DND-41 (cell line): ENCODE measurements around the gene SYNGR3.

Experiments
- ATAC-seq: fragments of 200-7000 bp; cut with Tn5 transposase; 3 replicates; pipeline ENCODE4 v1.9.1; 2021; ENCODE audit warnings: low read depth; ENCODE audit not compliant: insufficient read depth
- DNase-seq: peaks from one replicate; pipeline ENCODE4 v3.0.0-alpha.2; 2020
- H2AFZ ChIP-seq: 2 replicates; pipeline ENCODE4 v1.6.0; 2012; ENCODE audit warnings: low read depth, low read length
- H3K27ac ChIP-seq: 2 replicates; pipeline ENCODE4 v1.5.1; 2012; ENCODE audit warnings: low read length, inconsistent platforms
- H3K27me3 ChIP-seq: fragments of 200-600 bp; sonication (generic); 2 replicates; pipeline ENCODE4 v1.6.0; 2012; ENCODE audit warnings: low read length, mild to moderate bottlenecking, inconsistent platforms; ENCODE audit not compliant: insufficient read depth, poor library complexity
- H3K36me3 ChIP-seq: 2 replicates; pipeline ENCODE4 v1.5.1; 2012; ENCODE audit warnings: low read length, inconsistent platforms; ENCODE audit not compliant: insufficient read depth
- H3K4me1 ChIP-seq: 2 replicates; pipeline ENCODE4 v1.5.1; 2012; ENCODE audit warnings: mild to moderate bottlenecking, low read length; ENCODE audit not compliant: insufficient read depth
- H3K4me2 ChIP-seq: 2 replicates; pipeline ENCODE4 v1.6.0; 2012; ENCODE audit warnings: mild to moderate bottlenecking, moderate library complexity, low read length, inconsistent platforms; ENCODE audit not compliant: insufficient read depth
- H3K4me3 ChIP-seq, 2 experiments: fragments of 200-600 bp in 1 of 2; shearing (Covaris generic) in 1 of 2; 2 replicates each; pipeline ENCODE4 v1.5.1; 2012 to 2016; ENCODE audit warnings: inconsistent platforms in 2 of 2, low read length in 2 of 2, mild to moderate bottlenecking in 2 of 2, low read depth in 1 of 2, moderate library complexity in 1 of 2
- H3K79me2 ChIP-seq: 2 replicates; pipeline ENCODE4 v1.6.0; 2012; ENCODE audit warnings: low read length, inconsistent platforms; ENCODE audit not compliant: insufficient read depth
- H3K9ac ChIP-seq: 2 replicates; pipeline ENCODE4 v1.6.0; 2012; ENCODE audit warnings: low read depth, mild to moderate bottlenecking, inconsistent platforms, low read length, moderate library complexity
- H3K9me3 ChIP-seq: 2 replicates; pipeline ENCODE4 v1.5.1; 2012; ENCODE audit warnings: low read length, moderate library complexity, mild to moderate bottlenecking, inconsistent platforms; ENCODE audit not compliant: insufficient read depth, severe bottlenecking
- H4K20me1 ChIP-seq: 2 replicates; pipeline ENCODE4 v1.6.0; 2012; ENCODE audit warnings: low read length; ENCODE audit not compliant: insufficient read depth
- CTCF ChIP-seq: IDR thresholded peaks from 2 replicates; pipeline ENCODE4 v1.5.1; 2012; ENCODE audit warnings: borderline replicate concordance, low read length, moderate library complexity, mild to moderate bottlenecking; ENCODE audit not compliant: poor library complexity, severe bottlenecking; ENCODE audit errors: extremely low read depth
- EZH2 ChIP-seq: IDR thresholded peaks from 3 replicates; pipeline ENCODE4 v1.6.1; 2012; ENCODE audit warnings: borderline replicate concordance, low read depth, mild to moderate bottlenecking, moderate library complexity, low read length, inconsistent platforms; ENCODE audit not compliant: severe bottlenecking

Gene SYNGR3

GRCh38 chr16:1942047-1942809, 47.5 kb upstream of the SYNGR3 start:
- peak overlapping the region; percentile 59 for H3K27ac ChIP-seq

GRCh38 chr16:1942810-1943726, 46.7 kb upstream of the SYNGR3 start, which contains the start of gene MSRB1:
Gene MSRB1, minus strand, starts transcription at chr16:1943199. Its CDS starts 43 bp downstream, at chr16:1943156.
- Histone ChIP-seq H3K4me2 (peak within 1 kb of the TSS; percentile 94), H3K9ac (peak within 1 kb of the TSS; percentile 66), H4K20me1 (no peaks in the 10 kb centered on the region; the same call in 1 of the 2 replicates), H3K9me3 (no peaks in the 10 kb centered on the region), H3K27me3 (no peaks in the 10 kb centered on the region), H3K4me1 (peaks cover 26% of the 10 kb centered on the region), H3K36me3 (peaks cover 26% of the 10 kb centered on the region), H3K79me2 (no peaks in the 10 kb centered on the region; the same call in none of the 2 replicates), H3K4me3 (peak within 1 kb of the TSS; percentile 66 to 73; a peak in 3 of 4 replicates), H3K27ac (peak within 1 kb of the TSS; percentile 67), H2AFZ (peak within 1 kb of the TSS; percentile 98)
- ATAC-seq (peak; percentile 96), DNase-seq (peak; percentile 100)
- TF ChIP-seq CTCF = peak; percentile 22
- TF ChIP-seq EZH2 = no peak

More at GRCh38 chr16:1942047-1942809, 47.5 kb upstream of the SYNGR3 start:
- Histone ChIP-seq H3K9me3 (no peaks in the 10 kb centered on the region), H3K4me1 (peaks cover 26% of the 10 kb centered on the region), H3K4me2 (peak overlapping the region; percentile 94), H3K9ac (peak overlapping the region; percentile 66), H3K27me3 (no peaks in the 10 kb centered on the region), H3K79me2 (no peaks in the 10 kb centered on the region; the same call in none of the 2 replicates), H3K4me3 (peak overlapping the region; percentile 66 to 73; a peak in 3 of 4 replicates), H4K20me1 (no peaks in the 10 kb centered on the region; the same call in 1 of the 2 replicates), H3K36me3 (peaks cover 28% of the 10 kb centered on the region), H2AFZ (peak overlapping the region; percentile 74)
- ATAC-seq = no peak
- TF ChIP-seq CTCF (no peak), EZH2 (no peak)
- DNase-seq = no peak

GRCh38 chr16:1944612-1945199, 45.1 kb upstream of the SYNGR3 start:
- Histone ChIP-seq H3K27ac (no peak overlapping the region), H4K20me1 (no peaks in the 10 kb centered on the region; the same call in 1 of the 2 replicates), H3K4me2 (no peak overlapping the region), H3K36me3 (peaks cover 12% of the 10 kb centered on the region; the same call in 1 of the 2 replicates), H3K79me2 (no peaks in the 10 kb centered on the region; the same call in none of the 2 replicates), H3K4me3 (no peak overlapping the region), H3K27me3 (no peaks in the 10 kb centered on the region), H3K4me1 (peaks cover 26% of the 10 kb centered on the region), H3K9me3 (no peaks in the 10 kb centered on the region), H2AFZ (no peak overlapping the region), H3K9ac (no peak overlapping the region)
- no peak for DNase-seq
- ATAC-seq = no peak
- TF ChIP-seq CTCF (no peak), EZH2 (no peak)
